GM12878 (cell line): ENCODE measurements around the gene CYS1. TPM values are rescaled to one million over a fixed set of nuclear protein-coding genes. Genes with fewer than 3 reads are reported as not detected.

Experiments
- CREB1 ChIP-seq: IDR thresholded peaks from 2 replicates; pipeline ENCODE4 v1.6.1; 2012; ENCODE audit warnings: low read depth, mild to moderate bottlenecking, inconsistent platforms
- IKZF2 ChIP-seq, 2 experiments: fragments of 450-650 bp; IDR thresholded peaks; 2 replicates each; pipeline ENCODE4 v1.6.1; 2017; ENCODE audit warnings: mild to moderate bottlenecking in 2 of 2, moderate library complexity in 2 of 2
- JUNB ChIP-seq: IDR thresholded peaks from 2 replicates; pipeline ENCODE4 v1.6.1; 2016; ENCODE audit warnings: antibody characterized with exemption, mild to moderate bottlenecking
- MTA2 ChIP-seq: fragments of 450-650 bp; IDR thresholded peaks from 2 replicates; pipeline ENCODE4 v1.6.1; 2016; ENCODE audit warnings: low read depth, mild to moderate bottlenecking, moderate library complexity
- NR2F1 ChIP-seq: fragments of 450-650 bp; conservative IDR thresholded peaks from 2 replicates; pipeline ENCODE4 v1.6.1; 2017; ENCODE audit warnings: mild to moderate bottlenecking
- PML ChIP-seq: IDR thresholded peaks from 2 replicates; pipeline ENCODE4 v1.6.1; 2012; ENCODE audit warnings: low read length, inconsistent platforms
- RELB ChIP-seq: fragments of 450-650 bp; IDR thresholded peaks from 2 replicates; pipeline ENCODE4 v1.6.1; 2017; ENCODE audit warnings: low read depth, mild to moderate bottlenecking, moderate library complexity
- RFX5 ChIP-seq: IDR thresholded peaks from 2 replicates; pipeline ENCODE4 v1.6.1; 2011; ENCODE audit warnings: low read depth, low read length, improper control_type of control experiment
- SIX5 ChIP-seq: IDR thresholded peaks from 2 replicates; pipeline ENCODE4 v1.6.1; 2011; ENCODE audit warnings: mild to moderate bottlenecking, low read depth, low read length, moderate library complexity; ENCODE audit not compliant: severe bottlenecking
- TARDBP ChIP-seq: IDR thresholded peaks from 2 replicates; pipeline ENCODE4 v1.6.1; 2016; ENCODE audit warnings: borderline replicate concordance
- USF1 ChIP-seq: IDR thresholded peaks from 2 replicates; pipeline ENCODE4 v1.6.1; 2011; ENCODE audit warnings: borderline replicate concordance, low read depth, mild to moderate bottlenecking, moderate library complexity, mixed read lengths, low read length; ENCODE audit not compliant: insufficient read depth; ENCODE audit errors: extremely low read length
- YY1 ChIP-seq: IDR thresholded peaks from 2 replicates; pipeline ENCODE4 v1.6.1; 2011; ENCODE audit warnings: low read depth, mild to moderate bottlenecking, low read length
- ZNF24 ChIP-seq: fragments of 450-650 bp; IDR thresholded peaks from 2 replicates; pipeline ENCODE4 v1.6.1; 2017; ENCODE audit warnings: antibody characterized with exemption, mild to moderate bottlenecking
- ZNF384 ChIP-seq: IDR thresholded peaks from 2 replicates; pipeline ENCODE4 v1.6.1; 2012; ENCODE audit warnings: low read depth, mild to moderate bottlenecking, low read length, improper control_type of control experiment, borderline replicate concordance
- polyA plus RNA-seq, 11 experiments: library from polyadenylated mRNA; depleted of rRNA in 4 of 11; unstranded in 6 of 11; stranded (reverse) in 5 of 11; fragments of >200 nt; fragmentation: Nextera tagmentation in 4 of 11; fragmentation: Illumina TruSeq in 1 of 11; extraction: Ambion mirVana in 4 of 11; extraction: Trizol in 1 of 11; gene quantifications; 1 replicate in 1 of 11; 2 replicates in 10 of 11; pipeline versions ENCODE4 v1.2.1 to v1.2.3, GENCODE V29; 2011 to 2016; ENCODE audit warnings: inconsistent platforms in 2 of 11, missing spikeins in 2 of 11, low read depth in 1 of 11
- total RNA-seq, 4 experiments: library from RNA; depleted of rRNA in 3 of 4; stranded (reverse); fragments of >200 nt in 3 of 4; fragmentation: Illumina TruSeq in 1 of 4; extraction: Trizol in 1 of 4; gene quantifications; 2 replicates each; pipeline versions ENCODE4 v1.2.1 to v1.2.3, GENCODE V29; 2013 to 2021
- TF ChIP-seq, protein P1 (sequence below): fragments of 450-650 bp; IDR thresholded peaks from 2 replicates; pipeline ENCODE4 v1.6.1; 2018; ENCODE audit warnings: mild to moderate bottlenecking, low read depth, moderate library complexity; ENCODE audit not compliant: partially characterized antibody
- TF ChIP-seq, protein P2 (sequence below): IDR thresholded peaks from 2 replicates; pipeline ENCODE4 v1.6.1; 2011; ENCODE audit warnings: low read depth, mild to moderate bottlenecking, low read length, moderate library complexity, borderline replicate concordance; ENCODE audit errors: extremely low read depth

Gene CYS1
- total and polyA plus RNA-seq, 10 of the 15 experiments (the other 5 are each of a cell fraction or from before 2014, with no cell fraction given): 0.35 to 6.4 (median 2.5) TPM

DNA sequence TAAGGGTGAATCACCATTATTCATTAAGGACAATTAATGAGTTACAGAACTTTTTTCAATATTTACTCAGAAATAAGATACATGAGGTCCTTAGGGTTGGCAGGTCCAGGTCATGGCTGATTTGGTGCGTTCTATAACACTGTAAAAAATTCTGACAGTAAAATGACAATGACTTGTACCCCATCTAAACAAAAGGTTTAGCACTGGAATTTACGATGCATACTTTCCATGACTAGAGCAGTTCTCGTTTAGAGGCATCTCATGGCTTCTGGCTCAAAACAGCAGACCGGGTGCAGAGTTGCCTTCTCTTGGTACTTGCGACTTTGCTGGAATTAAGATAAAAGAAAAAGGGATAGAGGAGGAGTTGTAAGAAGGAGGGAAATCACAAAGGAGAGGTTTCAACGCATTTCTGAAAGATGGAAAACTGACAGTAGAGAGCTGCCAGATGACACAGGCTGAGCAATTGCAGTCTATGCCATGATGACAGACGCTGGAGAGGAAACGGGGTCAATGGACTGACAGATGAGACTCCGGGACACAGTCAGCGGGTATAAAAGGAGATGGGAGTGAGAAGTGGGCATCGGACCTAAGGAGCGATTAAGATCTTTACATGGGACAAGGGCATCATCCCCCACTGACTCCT, 4.1 kb upstream of the CYS1 start (continued):
- TF ChIP-seq RELB: no peak; the same call in 1 of the 2 replicates
- TF ChIP-seq, protein P1, sequence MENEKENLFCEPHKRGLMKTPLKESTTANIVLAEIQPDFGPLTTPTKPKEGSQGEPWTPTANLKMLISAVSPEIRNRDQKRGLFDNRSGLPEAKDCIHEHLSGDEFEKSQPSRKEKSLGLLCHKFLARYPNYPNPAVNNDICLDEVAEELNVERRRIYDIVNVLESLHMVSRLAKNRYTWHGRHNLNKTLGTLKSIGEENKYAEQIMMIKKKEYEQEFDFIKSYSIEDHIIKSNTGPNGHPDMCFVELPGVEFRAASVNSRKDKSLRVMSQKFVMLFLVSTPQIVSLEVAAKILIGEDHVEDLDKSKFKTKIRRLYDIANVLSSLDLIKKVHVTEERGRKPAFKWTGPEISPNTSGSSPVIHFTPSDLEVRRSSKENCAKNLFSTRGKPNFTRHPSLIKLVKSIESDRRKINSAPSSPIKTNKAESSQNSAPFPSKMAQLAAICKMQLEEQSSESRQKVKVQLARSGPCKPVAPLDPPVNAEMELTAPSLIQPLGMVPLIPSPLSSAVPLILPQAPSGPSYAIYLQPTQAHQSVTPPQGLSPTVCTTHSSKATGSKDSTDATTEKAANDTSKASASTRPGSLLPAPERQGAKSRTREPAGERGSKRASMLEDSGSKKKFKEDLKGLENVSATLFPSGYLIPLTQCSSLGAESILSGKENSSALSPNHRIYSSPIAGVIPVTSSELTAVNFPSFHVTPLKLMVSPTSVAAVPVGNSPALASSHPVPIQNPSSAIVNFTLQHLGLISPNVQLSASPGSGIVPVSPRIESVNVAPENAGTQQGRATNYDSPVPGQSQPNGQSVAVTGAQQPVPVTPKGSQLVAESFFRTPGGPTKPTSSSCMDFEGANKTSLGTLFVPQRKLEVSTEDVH: no peak
- TF ChIP-seq ZNF24: no peak
- no peak for TF ChIP-seq YY1
- TF ChIP-seq JUNB: no peak
- no peak for TF ChIP-seq TARDBP
- TF ChIP-seq ZNF384: no peak
- TF ChIP-seq NR2F1: 0 out of 2 replicates have a peak, but pooled peaks have one; percentile 11
- TF ChIP-seq, protein P2, sequence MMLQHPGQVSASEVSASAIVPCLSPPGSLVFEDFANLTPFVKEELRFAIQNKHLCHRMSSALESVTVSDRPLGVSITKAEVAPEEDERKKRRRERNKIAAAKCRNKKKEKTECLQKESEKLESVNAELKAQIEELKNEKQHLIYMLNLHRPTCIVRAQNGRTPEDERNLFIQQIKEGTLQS: no peak
- 0 out of 2 replicates have a peak, but pooled peaks have one; percentile 31 for TF ChIP-seq MTA2
- TF ChIP-seq USF1: no peak
- TF ChIP-seq IKZF2 (IDR thresholded peaks at IDR 0.05): no peak
- TF ChIP-seq PML: no peak
- no peak for TF ChIP-seq CREB1
- no peak for TF ChIP-seq SIX5
- TF ChIP-seq RFX5: no peak
